ENCODE data around the gene TMEM52.

The TMEM52 gene

DNA sequence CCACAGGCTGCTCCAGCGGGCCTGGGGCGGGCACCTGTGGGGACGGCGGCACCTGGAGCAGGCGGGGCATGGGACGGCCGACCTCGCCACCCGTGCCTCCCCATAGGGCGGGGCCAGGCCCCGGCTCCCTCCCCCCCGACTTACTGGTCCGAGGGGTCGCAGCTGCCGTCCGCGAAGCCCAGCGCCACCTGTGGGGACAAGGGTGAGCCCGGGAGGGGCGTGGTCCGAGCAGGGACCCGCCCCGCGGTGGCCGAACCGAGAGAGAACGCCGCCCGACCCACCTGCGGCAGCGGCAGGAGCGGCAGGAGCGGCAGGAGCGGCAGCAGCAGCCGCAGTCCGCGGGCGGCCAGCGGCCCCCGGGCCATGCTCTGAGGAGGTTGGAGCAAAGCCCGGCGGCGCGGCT is at the start of gene TMEM52:
TSS of gene TMEM52 (minus strand) at position 379 of the 403 bp plus-strand sequence. CDS start at position 365, 14 bp downstream.
- H3K4me3 ChIP-seq (ENCODE audit: low read length), result peak within 1 kb of the TSS; percentile 60; the same call in 1 of the 2 replicates
- no peak for TF ChIP-seq ZNF274 (IDR thresholded peaks at IDR 0.05; ENCODE audit: low read depth, low read length)

DNA sequence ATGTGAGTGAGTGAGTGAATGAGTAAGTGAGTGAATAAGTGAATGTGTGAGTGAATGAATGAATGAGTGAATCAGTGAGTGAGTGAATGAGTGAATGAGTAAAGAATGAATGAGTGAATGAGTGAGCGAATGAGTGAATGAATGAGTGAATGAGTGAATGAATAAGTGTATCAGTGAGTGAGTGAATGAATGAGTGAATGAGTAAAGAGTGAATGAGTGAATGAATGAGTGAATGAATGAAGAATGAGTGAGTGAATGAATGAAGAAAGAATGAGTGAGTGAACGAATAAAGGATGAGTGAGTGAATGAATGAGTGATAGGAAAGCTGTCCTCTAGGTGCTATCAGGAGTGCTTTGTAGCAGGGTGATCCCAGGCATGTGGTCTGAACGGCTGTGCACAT is 48.8 kb upstream of the TMEM52 start:
- no peak overlapping the region for H3K4me3 ChIP-seq (ENCODE audit: low read length)
- no peak for TF ChIP-seq ZNF274 (IDR thresholded peaks at IDR 0.05; ENCODE audit: low read depth, low read length)

- TF ChIP-seq ZNF274 (IDR thresholded peaks at IDR 0.05; ENCODE audit: low read depth, low read length), result no peak
- H3K4me3 ChIP-seq (ENCODE audit: low read length), result no peak overlapping the region
These were observed 48.1 kb upstream of the TMEM52 start for GRCh38 chr1:1967151-1967550.

DNA sequence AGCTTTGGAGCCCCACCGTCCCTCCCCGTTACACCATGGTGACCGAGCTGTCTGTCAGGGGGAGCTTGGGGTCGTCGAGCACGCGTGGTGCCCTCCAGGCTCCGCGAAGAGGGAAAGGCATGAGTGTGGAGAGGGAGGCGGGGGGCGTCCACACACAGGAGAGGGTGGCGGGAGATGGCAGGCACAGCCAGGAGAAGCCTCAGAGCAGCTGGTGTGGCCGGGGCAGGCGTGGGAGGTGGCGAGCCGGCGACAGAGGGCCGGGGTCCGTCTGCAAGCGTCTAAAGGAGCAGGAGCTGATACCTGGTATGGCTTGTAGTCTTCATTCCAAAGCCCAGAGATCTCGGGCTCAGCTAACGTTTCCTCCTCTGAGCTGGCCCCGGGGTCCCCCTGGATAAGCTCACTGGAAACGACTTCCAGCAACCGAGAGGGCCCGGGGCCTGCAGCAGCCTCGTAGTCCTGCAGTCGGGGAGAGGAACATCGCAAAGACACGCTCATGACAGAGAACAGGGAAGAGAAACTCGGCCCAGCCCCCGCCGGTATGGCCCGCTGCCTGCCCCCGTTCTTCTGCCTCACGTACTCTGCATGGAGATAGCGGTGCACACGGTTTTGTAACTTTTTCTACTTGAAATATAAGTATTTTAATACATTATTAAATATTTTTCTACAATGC is 47.1 kb upstream of the TMEM52 start:
- no peak for TF ChIP-seq ZNF274 (IDR thresholded peaks at IDR 0.05; ENCODE audit: low read depth, low read length)
- H3K4me3 ChIP-seq (ENCODE audit: low read length), result no peak overlapping the region

DNA sequence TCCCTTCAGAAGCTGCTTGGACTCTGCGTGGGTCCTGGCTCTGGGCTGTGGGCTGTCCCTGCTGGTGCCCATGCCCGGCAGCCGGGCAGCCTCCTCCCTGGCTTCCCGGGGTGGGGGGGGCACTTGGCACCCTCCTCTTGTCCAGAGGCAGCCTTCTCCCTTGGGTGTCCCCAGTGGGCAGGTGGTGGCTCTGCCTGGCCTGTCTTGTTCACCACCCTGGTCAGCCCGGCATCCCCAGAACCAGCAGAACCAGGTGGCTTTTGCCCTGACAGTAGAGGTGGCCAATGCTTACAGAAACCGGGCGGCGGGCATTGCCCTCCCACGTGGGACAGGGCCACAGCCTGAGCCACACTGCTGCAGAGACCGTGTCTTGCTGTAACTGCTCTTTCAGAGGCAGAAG is 46.5 kb upstream of the TMEM52 start:
- no peak for TF ChIP-seq ZNF274 (IDR thresholded peaks at IDR 0.05; ENCODE audit: low read depth, low read length)

GRCh38 chr1:1964811-1965210 is 45.7 kb upstream of the TMEM52 start:
- TF ChIP-seq ZNF274 (IDR thresholded peaks at IDR 0.05; ENCODE audit: low read depth, low read length), result no peak
- no peak overlapping the region for H3K4me3 ChIP-seq (ENCODE audit: low read length)

More for the DNA sequence above, 46.5 kb upstream of the TMEM52 start:
- no peak overlapping the region for H3K4me3 ChIP-seq (ENCODE audit: low read length)

- TF ChIP-seq ZNF274 (IDR thresholded peaks at IDR 0.05; ENCODE audit: low read depth, low read length), result no peak
- H3K4me3 ChIP-seq (ENCODE audit: low read length), result no peak overlapping the region
These were observed 44.5 kb upstream of the TMEM52 start for GRCh38 chr1:1963570-1963969.

GRCh38 chr1:1962752-1963151 is 43.7 kb upstream of the TMEM52 start:
- no peak for TF ChIP-seq ZNF274 (IDR thresholded peaks at IDR 0.05; ENCODE audit: low read depth, low read length)
- H3K4me3 ChIP-seq (ENCODE audit: low read length), result no peak overlapping the region

GRCh38 chr1:1960480-1961196 is 41.6 kb upstream of the TMEM52 start:
- no peak for TF ChIP-seq ZNF274 (IDR thresholded peaks at IDR 0.05; ENCODE audit: low read depth, low read length)
- no peak overlapping the region for H3K4me3 ChIP-seq (ENCODE audit: low read length)

- no peak for TF ChIP-seq ZNF274 (IDR thresholded peaks at IDR 0.05; ENCODE audit: low read depth, low read length)
- H3K4me3 ChIP-seq (ENCODE audit: low read length), result no peak overlapping the region
These were observed 40.9 kb upstream of the TMEM52 start for GRCh38 chr1:1959840-1960479.

DNA sequence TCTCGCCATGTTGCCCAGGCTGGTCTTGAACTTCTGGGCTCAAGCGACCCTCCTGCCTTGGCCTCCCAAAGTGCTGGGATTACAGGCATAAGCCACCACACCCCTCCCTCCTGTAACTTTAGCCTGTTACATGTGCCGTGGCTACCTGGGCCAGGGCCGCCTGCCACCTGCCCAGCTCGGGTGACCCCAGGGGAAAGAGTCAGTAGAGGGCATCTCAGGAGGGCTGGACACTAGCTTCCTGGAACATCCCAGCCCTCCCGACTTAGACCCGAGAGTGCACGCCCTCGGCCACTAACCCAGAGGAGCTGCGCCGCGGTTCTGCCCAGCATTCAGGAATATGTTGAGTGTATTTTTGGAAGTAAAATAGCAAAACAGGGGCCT is 40.4 kb upstream of the TMEM52 start:
- no peak for TF ChIP-seq ZNF274 (IDR thresholded peaks at IDR 0.05; ENCODE audit: low read depth, low read length)
- H3K4me3 ChIP-seq (ENCODE audit: low read length), result no peak overlapping the region

GRCh38 chr1:1958071-1958541 is 39.0 kb upstream of the TMEM52 start:
- no peak overlapping the region for H3K4me3 ChIP-seq (ENCODE audit: low read length)
- no peak for TF ChIP-seq ZNF274 (IDR thresholded peaks at IDR 0.05; ENCODE audit: low read depth, low read length)

DNA sequence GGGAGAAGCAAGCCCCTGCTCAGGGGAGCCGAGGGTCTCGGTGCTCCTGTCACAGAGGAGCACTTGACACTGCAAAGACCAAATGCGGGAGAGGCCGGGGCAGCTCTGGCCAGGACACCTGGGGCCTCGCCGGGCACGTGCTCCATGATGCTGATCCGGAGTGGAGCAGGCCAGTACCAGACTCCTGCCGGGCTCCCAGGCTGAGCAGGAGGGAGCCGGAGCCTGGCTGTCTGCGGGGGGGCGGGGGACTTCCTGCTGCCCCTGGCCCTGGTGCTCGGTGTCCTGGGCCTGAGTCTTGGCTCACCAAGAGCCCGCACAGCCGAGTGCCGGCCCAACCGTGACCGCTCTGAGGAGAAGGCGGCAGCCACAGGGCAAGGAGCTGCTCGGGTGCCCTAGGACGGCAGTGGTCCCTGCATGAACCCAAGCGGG is 38.5 kb upstream of the TMEM52 start:
- no peak for TF ChIP-seq ZNF274 (IDR thresholded peaks at IDR 0.05; ENCODE audit: low read depth, low read length)
- H3K4me3 ChIP-seq (ENCODE audit: low read length), result no peak overlapping the region

DNA sequence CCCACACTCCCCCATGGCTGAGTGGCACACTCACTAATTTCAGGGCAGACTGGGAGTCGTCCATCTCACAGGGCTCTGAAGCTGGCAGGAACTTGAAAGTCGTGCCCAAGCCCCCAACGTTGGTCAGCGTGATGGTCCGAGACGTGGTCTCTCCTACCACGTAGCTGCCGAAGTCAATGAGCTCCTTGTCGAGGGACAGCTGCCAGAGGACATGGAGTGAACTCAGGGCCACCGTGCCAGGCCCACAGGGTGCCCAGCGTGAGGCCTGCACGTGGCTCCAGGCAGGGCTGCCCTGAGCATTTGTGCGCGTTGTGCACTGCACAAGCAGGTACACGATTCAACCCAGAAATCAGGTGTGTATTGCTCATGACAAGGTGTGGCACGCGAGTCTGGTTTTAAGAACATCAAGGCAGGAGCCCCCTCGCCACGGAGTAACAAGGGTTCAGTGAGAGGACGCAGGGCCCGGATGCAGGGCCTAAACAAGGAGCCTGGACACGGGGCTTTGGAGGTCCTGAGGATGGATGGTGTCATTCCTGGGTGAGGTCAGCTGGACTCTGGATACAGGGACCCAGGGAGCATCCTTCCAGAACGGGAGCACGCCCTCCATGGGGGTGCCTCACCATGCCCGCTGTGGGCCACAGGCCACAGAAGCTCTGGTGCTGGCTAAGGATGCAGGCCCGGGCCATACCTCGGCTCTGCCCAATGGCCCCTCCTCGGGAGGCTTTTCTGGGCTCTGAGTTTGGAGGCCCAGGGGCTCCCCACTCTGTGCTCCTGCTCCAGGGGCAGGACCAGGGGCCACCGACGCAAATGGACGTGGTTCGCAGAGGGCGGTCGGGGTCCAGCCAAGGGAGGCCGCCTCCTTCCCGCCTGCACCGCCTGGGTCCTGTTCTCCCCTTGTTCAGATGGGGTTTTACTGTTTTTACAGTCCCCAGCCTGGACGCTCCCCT is 37.8 kb upstream of the TMEM52 start:
- TF ChIP-seq ZNF274 (IDR thresholded peaks at IDR 0.05; ENCODE audit: low read depth, low read length), result no peak
- no peak overlapping the region for H3K4me3 ChIP-seq (ENCODE audit: low read length)
